Thoracic aorta (tissue), 2 donors: ENCODE data around the gene STK32B. TPM values are rescaled to one million over a fixed set of nuclear protein-coding genes. Genes with fewer than 3 reads are reported as not detected.

Experiments used
- ATAC-seq: fragments of 150-250 bp; one replicate; pipeline ENCODE4 v1.8.0; 2017; ENCODE audit warnings: low read depth; ENCODE audit not compliant: insufficient number of reproducible peaks, low FRiP score
- DNase-seq: peaks from one replicate; pipeline ENCODE4 v3.0.0-alpha.2; 2020; ENCODE audit warnings: low spot score
- H3K27ac ChIP-seq, 2 donors: fragments of 200-600 bp; sonication (generic); 1 replicate in 1 of 2; 2 replicates in 1 of 2; pipeline ENCODE4 v1.5.1; 2016; ENCODE audit warnings: mild to moderate bottlenecking in 2 of 2, moderate library complexity in 2 of 2
- H3K27me3 ChIP-seq: fragments of 200-600 bp; sonication (generic); replicated peaks from 2 replicates; pipeline ENCODE4 v1.6.0; 2016; ENCODE audit warnings: mild to moderate bottlenecking; ENCODE audit not compliant: insufficient read depth
- H3K36me3 ChIP-seq: fragments of 200-600 bp; sonication (generic); one replicate; pipeline ENCODE4 v1.5.1; 2016
- H3K4me1 ChIP-seq, 2 donors: fragments of 200-600 bp; sonication (generic); 1 replicate in 1 of 2; 2 replicates in 1 of 2; pipeline versions ENCODE4 v1.5.1 to v1.6.0; 2016; ENCODE audit warnings: low read depth in 2 of 2, mild to moderate bottlenecking in 1 of 2; ENCODE audit not compliant: control insufficient read depth in 1 of 2
- H3K4me3 ChIP-seq: fragments of 200-600 bp; sonication (generic); 2 replicates; pipeline ENCODE4 v1.5.1; 2016; ENCODE audit warnings: mild to moderate bottlenecking
- H3K9me3 ChIP-seq: fragments of 200-600 bp; sonication (generic); 2 replicates; pipeline ENCODE4 v1.5.1; 2016
- CTCF ChIP-seq: fragments of 200-600 bp; sonication (generic); IDR thresholded peaks from one replicate; pipeline ENCODE4 v1.5.1; 2019; ENCODE audit warnings: antibody characterized with exemption
- total RNA-seq, 2 donors: library from RNA; depleted of rRNA; stranded (reverse); fragments of >200 nt; gene quantifications; one replicate each; pipeline versions ENCODE4 v1.1.0 to v1.2.3, GENCODE V29; 2016

Gene STK32B
- total RNA-seq, 2 donors from 2014 or later, result 4.5 to 7.0 TPM

GRCh38 chr4:5478169-5478568, 426.9 kb downstream of the STK32B start:
- no peaks in the 10 kb centered on the region for H3K4me1 ChIP-seq
- DNase-seq (no peak), ATAC-seq (no peak)
- H3K27ac ChIP-seq, result no peak overlapping the region
- H3K36me3 ChIP-seq, result no peaks in the 10 kb centered on the region
- H3K4me3 ChIP-seq, result no peak overlapping the region
- H3K9me3 ChIP-seq, result peaks cover 6% of the 10 kb centered on the region
- H3K27me3 ChIP-seq, result no peaks in the 10 kb centered on the region
- no peak for TF ChIP-seq CTCF

GRCh38 chr4:5478697-5479096, 427.4 kb downstream of the STK32B start:
- H3K4me1 ChIP-seq, result no peaks in the 10 kb centered on the region
- no peak overlapping the region for H3K4me3 ChIP-seq
- H3K27ac ChIP-seq, result no peak overlapping the region
- ATAC-seq, result no peak
- peaks cover 6% of the 10 kb centered on the region for H3K9me3 ChIP-seq
- no peak for TF ChIP-seq CTCF
- no peak for DNase-seq
- no peaks in the 10 kb centered on the region for H3K27me3 ChIP-seq
- H3K36me3 ChIP-seq, result no peaks in the 10 kb centered on the region

GRCh38 chr4:5479518-5480060, 428.3 kb downstream of the STK32B start:
- peaks cover 6% of the 10 kb centered on the region for H3K9me3 ChIP-seq
- no peak for TF ChIP-seq CTCF
- no peak overlapping the region for H3K4me3 ChIP-seq
- H3K4me1 ChIP-seq, result no peaks in the 10 kb centered on the region
- DNase-seq (no peak), ATAC-seq (no peak)
- H3K27ac ChIP-seq, result no peak overlapping the region
- H3K36me3 ChIP-seq, result no peaks in the 10 kb centered on the region
- no peaks in the 10 kb centered on the region for H3K27me3 ChIP-seq

- ATAC-seq (no peak), DNase-seq (no peak)
- Histone ChIP-seq H3K27me3 (no peaks in the 10 kb centered on the region), H3K27ac (no peak overlapping the region), H3K9me3 (peaks cover 35% of the 10 kb centered on the region), H3K4me1 (no peaks in the 10 kb centered on the region), H3K36me3 (no peaks in the 10 kb centered on the region), H3K4me3 (no peak overlapping the region)
- no peak for TF ChIP-seq CTCF
These were observed 437.1 kb downstream of the STK32B start for GRCh38 chr4:5488413-5488812.

- no peaks in the 10 kb centered on the region for H3K27me3 ChIP-seq
- no peak overlapping the region for H3K27ac ChIP-seq
- no peak for DNase-seq
- no peak for TF ChIP-seq CTCF
- no peaks in the 10 kb centered on the region for H3K4me1 ChIP-seq
- H3K9me3 ChIP-seq, result peaks cover 35% of the 10 kb centered on the region
- H3K36me3 ChIP-seq, result no peaks in the 10 kb centered on the region
- ATAC-seq, result no peak
- no peak overlapping the region for H3K4me3 ChIP-seq
These were observed 438.0 kb downstream of the STK32B start for GRCh38 chr4:5489260-5489659.
